DND-41 (cell line): ENCODE results near the gene PHIP.

Source experiments
- ATAC-seq: fragments of 200-7000 bp; cut with Tn5 transposase; 3 replicates; pipeline ENCODE4 v1.9.1; 2021; ENCODE audit warnings: low read depth; ENCODE audit not compliant: insufficient read depth
- DNase-seq: peaks from one replicate; pipeline ENCODE4 v3.0.0-alpha.2; 2020
- H2AFZ ChIP-seq: 2 replicates; pipeline ENCODE4 v1.6.0; 2012; ENCODE audit warnings: low read depth, low read length
- H3K27ac ChIP-seq: 2 replicates; pipeline ENCODE4 v1.5.1; 2012; ENCODE audit warnings: low read length, inconsistent platforms
- H3K27me3 ChIP-seq: fragments of 200-600 bp; sonication (generic); 2 replicates; pipeline ENCODE4 v1.6.0; 2012; ENCODE audit warnings: low read length, mild to moderate bottlenecking, inconsistent platforms; ENCODE audit not compliant: insufficient read depth, poor library complexity
- H3K36me3 ChIP-seq: 2 replicates; pipeline ENCODE4 v1.5.1; 2012; ENCODE audit warnings: low read length, inconsistent platforms; ENCODE audit not compliant: insufficient read depth
- H3K4me1 ChIP-seq: 2 replicates; pipeline ENCODE4 v1.5.1; 2012; ENCODE audit warnings: mild to moderate bottlenecking, low read length; ENCODE audit not compliant: insufficient read depth
- H3K4me2 ChIP-seq: 2 replicates; pipeline ENCODE4 v1.6.0; 2012; ENCODE audit warnings: mild to moderate bottlenecking, moderate library complexity, low read length, inconsistent platforms; ENCODE audit not compliant: insufficient read depth
- H3K4me3 ChIP-seq, 2 experiments: fragments of 200-600 bp in 1 of 2; shearing (Covaris generic) in 1 of 2; 2 replicates each; pipeline ENCODE4 v1.5.1; 2012 to 2016; ENCODE audit warnings: inconsistent platforms in 2 of 2, low read length in 2 of 2, mild to moderate bottlenecking in 2 of 2, low read depth in 1 of 2, moderate library complexity in 1 of 2
- H3K79me2 ChIP-seq: 2 replicates; pipeline ENCODE4 v1.6.0; 2012; ENCODE audit warnings: low read length, inconsistent platforms; ENCODE audit not compliant: insufficient read depth
- H3K9ac ChIP-seq: 2 replicates; pipeline ENCODE4 v1.6.0; 2012; ENCODE audit warnings: low read depth, mild to moderate bottlenecking, inconsistent platforms, low read length, moderate library complexity
- H3K9me3 ChIP-seq: 2 replicates; pipeline ENCODE4 v1.5.1; 2012; ENCODE audit warnings: low read length, moderate library complexity, mild to moderate bottlenecking, inconsistent platforms; ENCODE audit not compliant: insufficient read depth, severe bottlenecking
- H4K20me1 ChIP-seq: 2 replicates; pipeline ENCODE4 v1.6.0; 2012; ENCODE audit warnings: low read length; ENCODE audit not compliant: insufficient read depth
- EZH2 ChIP-seq: IDR thresholded peaks from 3 replicates; pipeline ENCODE4 v1.6.1; 2012; ENCODE audit warnings: borderline replicate concordance, low read depth, mild to moderate bottlenecking, moderate library complexity, low read length, inconsistent platforms; ENCODE audit not compliant: severe bottlenecking
- TF ChIP-seq, protein P1 (sequence below): IDR thresholded peaks from 2 replicates; pipeline ENCODE4 v1.5.1; 2012; ENCODE audit warnings: borderline replicate concordance, low read length, moderate library complexity, mild to moderate bottlenecking; ENCODE audit not compliant: poor library complexity, severe bottlenecking; ENCODE audit errors: extremely low read depth

PHIP gene

DNA sequence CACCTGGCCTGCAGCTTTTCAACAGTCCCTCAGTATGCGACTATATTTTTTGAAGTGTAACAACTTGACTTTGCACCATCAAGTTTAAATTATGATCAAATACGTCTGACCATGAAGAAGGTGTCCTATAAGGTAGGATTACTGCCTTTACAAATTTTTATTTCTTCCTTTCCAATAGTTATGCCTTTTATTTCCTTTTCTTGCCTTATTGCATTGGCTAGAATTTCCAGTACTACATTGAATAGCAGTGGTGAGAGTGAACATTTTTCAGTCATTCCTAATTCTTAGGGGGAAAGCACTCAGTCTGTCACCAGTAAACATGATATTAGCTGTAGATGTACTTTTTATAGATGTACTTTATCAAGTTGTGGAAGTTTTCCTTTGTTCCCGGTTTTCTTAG is 129.3 kb downstream of the PHIP start:
- no peaks in the 10 kb centered on the region for H3K79me2 ChIP-seq
- no peaks in the 10 kb centered on the region for H3K4me1 ChIP-seq
- no peak overlapping the region for H3K9ac ChIP-seq
- peaks cover 100% of the 10 kb centered on the region for H3K36me3 ChIP-seq
- no peak overlapping the region for H3K4me3 ChIP-seq
- H3K9me3 ChIP-seq = peaks cover 12% of the 10 kb centered on the region
- DNase-seq (no peak), ATAC-seq (no peak)
- TF ChIP-seq EZH2 = no peak
- TF ChIP-seq, protein P1, sequence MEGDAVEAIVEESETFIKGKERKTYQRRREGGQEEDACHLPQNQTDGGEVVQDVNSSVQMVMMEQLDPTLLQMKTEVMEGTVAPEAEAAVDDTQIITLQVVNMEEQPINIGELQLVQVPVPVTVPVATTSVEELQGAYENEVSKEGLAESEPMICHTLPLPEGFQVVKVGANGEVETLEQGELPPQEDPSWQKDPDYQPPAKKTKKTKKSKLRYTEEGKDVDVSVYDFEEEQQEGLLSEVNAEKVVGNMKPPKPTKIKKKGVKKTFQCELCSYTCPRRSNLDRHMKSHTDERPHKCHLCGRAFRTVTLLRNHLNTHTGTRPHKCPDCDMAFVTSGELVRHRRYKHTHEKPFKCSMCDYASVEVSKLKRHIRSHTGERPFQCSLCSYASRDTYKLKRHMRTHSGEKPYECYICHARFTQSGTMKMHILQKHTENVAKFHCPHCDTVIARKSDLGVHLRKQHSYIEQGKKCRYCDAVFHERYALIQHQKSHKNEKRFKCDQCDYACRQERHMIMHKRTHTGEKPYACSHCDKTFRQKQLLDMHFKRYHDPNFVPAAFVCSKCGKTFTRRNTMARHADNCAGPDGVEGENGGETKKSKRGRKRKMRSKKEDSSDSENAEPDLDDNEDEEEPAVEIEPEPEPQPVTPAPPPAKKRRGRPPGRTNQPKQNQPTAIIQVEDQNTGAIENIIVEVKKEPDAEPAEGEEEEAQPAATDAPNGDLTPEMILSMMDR = no peak
- H3K27me3 ChIP-seq = no peaks in the 10 kb centered on the region
- H3K4me2 ChIP-seq = no peak overlapping the region
- H3K27ac ChIP-seq = no peak overlapping the region
- H2AFZ ChIP-seq = no peak overlapping the region
- H4K20me1 ChIP-seq = no peaks in the 10 kb centered on the region

DNA sequence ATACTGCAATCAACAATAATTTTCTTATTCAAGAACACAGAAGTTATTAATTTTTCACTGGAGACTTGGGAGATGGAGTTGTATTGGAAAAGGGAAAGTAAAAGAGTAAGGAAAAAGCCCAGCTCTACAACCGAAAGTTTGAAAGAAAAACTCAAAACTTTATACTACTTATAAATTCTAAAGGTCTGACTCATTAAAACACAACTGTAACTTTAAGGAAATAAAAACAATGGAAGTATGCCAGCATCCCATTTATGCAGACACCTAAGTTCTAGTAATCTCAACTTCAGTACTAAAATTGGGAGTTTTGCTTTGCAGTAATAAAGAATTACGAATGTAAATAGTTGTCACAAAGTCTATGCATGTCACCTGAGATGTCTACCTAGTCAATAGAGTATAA is 130.1 kb downstream of the PHIP start:
- Histone ChIP-seq H2AFZ (no peak overlapping the region), H3K4me1 (no peaks in the 10 kb centered on the region), H3K4me3 (no peak overlapping the region), H3K4me2 (no peak overlapping the region), H4K20me1 (no peaks in the 10 kb centered on the region), H3K9ac (no peak overlapping the region), H3K36me3 (peaks cover 100% of the 10 kb centered on the region), H3K27ac (no peak overlapping the region), H3K79me2 (no peaks in the 10 kb centered on the region), H3K9me3 (peaks cover 12% of the 10 kb centered on the region), H3K27me3 (no peaks in the 10 kb centered on the region)
- no peak for ATAC-seq
- DNase-seq = no peak
- no peak for TF ChIP-seq EZH2
- TF ChIP-seq, protein P1 = no peak

DNA sequence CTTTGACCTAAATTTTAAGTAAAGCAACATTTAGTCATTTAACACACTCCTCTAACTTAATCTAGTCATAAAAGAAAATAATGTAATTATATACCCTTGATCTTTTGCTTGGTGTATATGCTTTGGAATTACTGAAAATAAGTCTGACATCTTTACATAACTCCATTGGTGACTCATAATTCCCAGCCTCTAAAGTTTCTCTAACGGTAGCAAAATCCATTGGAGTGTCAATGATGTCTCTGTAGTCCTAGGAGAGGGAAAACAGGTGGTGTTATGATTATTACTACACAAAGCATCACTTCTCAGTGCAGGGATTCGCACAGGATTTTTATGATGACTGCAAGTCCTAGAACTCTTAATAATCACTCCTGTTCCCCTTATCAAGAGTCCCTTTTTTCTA is 130.5 kb downstream of the PHIP start:
- peaks cover 11% of the 10 kb centered on the region for H3K9me3 ChIP-seq
- no peaks in the 10 kb centered on the region for H4K20me1 ChIP-seq
- H3K79me2 ChIP-seq = no peaks in the 10 kb centered on the region
- H3K4me3 ChIP-seq = no peak overlapping the region
- no peaks in the 10 kb centered on the region for H3K4me1 ChIP-seq
- TF ChIP-seq EZH2 = no peak
- TF ChIP-seq, protein P1 = no peak
- ATAC-seq (no peak), DNase-seq (no peak)
- peaks cover 100% of the 10 kb centered on the region for H3K36me3 ChIP-seq
- no peak overlapping the region for H3K27ac ChIP-seq
- no peak overlapping the region for H2AFZ ChIP-seq
- H3K27me3 ChIP-seq = no peaks in the 10 kb centered on the region
- no peak overlapping the region for H3K4me2 ChIP-seq
- no peak overlapping the region for H3K9ac ChIP-seq

DNA sequence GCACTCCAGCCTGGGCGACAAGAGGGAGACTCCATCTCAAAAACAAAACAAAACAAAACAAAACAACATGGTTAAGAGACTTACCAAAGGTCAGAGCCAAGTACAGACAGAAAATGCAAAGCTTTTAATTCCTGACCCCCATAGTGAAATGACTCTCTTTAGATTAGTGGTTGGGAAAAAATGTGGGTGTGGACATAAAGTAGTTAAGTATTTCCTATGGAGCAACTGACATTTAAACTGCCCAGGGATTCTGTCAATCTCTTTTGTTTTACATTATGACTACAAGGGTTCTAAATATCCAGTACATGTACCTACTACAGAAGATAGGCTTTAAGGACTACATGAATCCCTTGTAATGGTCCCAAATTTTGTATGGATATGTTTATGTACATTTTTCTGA is 135.6 kb downstream of the PHIP start:
- Histone ChIP-seq H3K4me3 (no peak overlapping the region), H2AFZ (no peak overlapping the region), H3K79me2 (no peaks in the 10 kb centered on the region), H3K4me2 (no peak overlapping the region), H3K36me3 (peaks cover 91% of the 10 kb centered on the region), H3K27me3 (no peaks in the 10 kb centered on the region), H3K4me1 (no peaks in the 10 kb centered on the region), H3K9ac (no peak overlapping the region), H3K27ac (no peak overlapping the region), H3K9me3 (no peaks in the 10 kb centered on the region), H4K20me1 (no peaks in the 10 kb centered on the region)
- ATAC-seq (no peak), DNase-seq (no peak)
- no peak for TF ChIP-seq EZH2
- TF ChIP-seq, protein P1 = no peak
